Keratinocyte (primary cell): ENCODE results near the gene GPR63.

Source experiments
- CTCF ChIP-seq, 3 experiments: IDR thresholded peaks in 1 of 3; conservative IDR thresholded peaks in 1 of 3; optimal IDR thresholded peaks in 1 of 3; 2 replicates in 2 of 3; 3 replicates in 1 of 3; pipeline versions ENCODE3 to v1.5.1; 2011; ENCODE audit warnings: low read length in 3 of 3, mild to moderate bottlenecking in 3 of 3, moderate library complexity in 2 of 3, control low read depth in 1 of 3, inconsistent platforms in 1 of 3; ENCODE audit not compliant: insufficient read depth in 2 of 3; ENCODE audit errors: extremely low read depth in 1 of 3
- EZH2 ChIP-seq: IDR thresholded peaks from one replicate; pipeline ENCODE4 v1.6.1; 2012; ENCODE audit warnings: inconsistent platforms, mild to moderate bottlenecking, low read length, moderate library complexity

- TF ChIP-seq CTCF (optimal IDR thresholded peaks at IDR 0.05 in 1 of 3, IDR thresholded peaks at IDR 0.05 in 1 of 3, conservative IDR thresholded peaks at IDR 0.05 in 1 of 3; ENCODE audit: extremely low read depth in 1 of 3, insufficient read depth in 2 of 3, low read length in 3 of 3): no peak
- TF ChIP-seq EZH2: no peak
Observed at GRCh38 chr6:96872976-96873375, 35.7 kb upstream of the GPR63 start.
